Caco-2 (cell line): ENCODE data around the gene NPTXR. TPM values are rescaled to one million over a fixed set of nuclear protein-coding genes. Genes with fewer than 3 reads are reported as not detected.

ENCODE experiments used
- BruUV-seq: library from RNA; stranded (reverse); fragments of 400-500 nt; replicated peaks from 2 replicates; lab custom pipeline; 2021; lab: Mats Ljungman, UMichigan
- CTCF ChIA-PET: fragments of 300-600 bp; sonication (Branson Sonifier 250); formaldehyde crosslinking; loops from one replicate; lab custom pipeline; 2022; ENCODE audit warnings: antibody characterized with exemption; lab: Charles Lee
- POLR2A ChIA-PET: fragments of 300-600 bp; sonication (Branson Sonifier 250); formaldehyde crosslinking; loops from one replicate; lab custom pipeline; 2022; ENCODE audit warnings: antibody characterized with exemption; lab: Charles Lee
- DNase-seq, 2 experiments: peaks; one replicate each; pipeline versions ENCODE4 v3.0.0 to v3.0.0-alpha.2; 2020 to 2022
- H3K27me3 ChIP-seq: replicated peaks from 2 replicates; pipeline ENCODE4 v1.6.0; 2011; ENCODE audit warnings: low read length; ENCODE audit not compliant: control insufficient read depth, insufficient read depth
- H3K36me3 ChIP-seq: 2 replicates; pipeline ENCODE4 v1.5.1; 2011; ENCODE audit warnings: low read length; ENCODE audit not compliant: control insufficient read depth, insufficient read depth
- H3K4me1 ChIP-seq: fragments of 250-450 bp; sonication (Bioruptor Pico); 2 replicates; pipeline ENCODE4 v1.5.1; 2020; ENCODE audit warnings: mild to moderate bottlenecking
- H3K4me3 ChIP-seq: 2 replicates; pipeline ENCODE4 v1.5.1; 2011; ENCODE audit warnings: low read depth, mild to moderate bottlenecking, control low read depth, low read length
- H3K9me3 ChIP-seq: fragments of 250-450 bp; sonication (Bioruptor Pico); 2 replicates; pipeline ENCODE4 v1.5.1; 2020; ENCODE audit warnings: mild to moderate bottlenecking, moderate library complexity
- H3K27ac Mint-ChIP-seq: one replicate; pipeline ENCODE4 v1.8.0; 2022; ENCODE audit warnings: mixed read lengths; ENCODE audit not compliant: unreplicated experiment
- H3K27me3 Mint-ChIP-seq: one replicate; pipeline ENCODE4 v1.8.0; 2022; ENCODE audit warnings: mixed read lengths; ENCODE audit not compliant: insufficient read depth, unreplicated experiment
- H3K36me3 Mint-ChIP-seq: one replicate; pipeline ENCODE4 v1.8.0; 2022; ENCODE audit warnings: mild to moderate bottlenecking, mixed read lengths; ENCODE audit not compliant: insufficient read depth, unreplicated experiment
- H3K4me1 Mint-ChIP-seq: one replicate; pipeline ENCODE4 v1.8.0; 2022; ENCODE audit warnings: low read depth, mixed read lengths; ENCODE audit not compliant: unreplicated experiment
- H3K4me3 Mint-ChIP-seq: one replicate; pipeline ENCODE4 v1.8.0; 2022; ENCODE audit warnings: mild to moderate bottlenecking, moderate library complexity, mixed read lengths; ENCODE audit not compliant: unreplicated experiment
- H3K9me3 Mint-ChIP-seq: one replicate; pipeline ENCODE4 v1.8.0; 2022; ENCODE audit warnings: mixed read lengths; ENCODE audit not compliant: unreplicated experiment
- CTCF ChIP-seq, 2 experiments: fragments of 200-600 bp in 1 of 2; IDR thresholded peaks; 1 replicate in 1 of 2; 2 replicates in 1 of 2; pipeline versions ENCODE4 v1.5.1 to v1.8.0; 2011 to 2022; ENCODE audit warnings: antibody characterized with exemption in 1 of 2, control low read depth in 1 of 2, inconsistent platforms in 1 of 2, low read depth in 1 of 2, low read length in 1 of 2, mild to moderate bottlenecking in 1 of 2, moderate library complexity in 1 of 2; ENCODE audit not compliant: insufficient read depth in 1 of 2, severe bottlenecking in 1 of 2, unreplicated experiment in 1 of 2
- intact Hi-C: fragments of 100-400 bp; cut with micrococcal nuclease; formaldehyde crosslinking; loops from one replicate; pipeline ENCODE4 v1.10.0; 2022; ENCODE audit not compliant: unreplicated experiment
- total RNA-seq: library from RNA; stranded (reverse); gene quantifications from 2 replicates; pipeline ENCODE4 v1.2.3, GENCODE V29; 2022

NPTXR gene
- total RNA-seq, 1 experiment from 2014 or later: 16.4 TPM

DNA sequence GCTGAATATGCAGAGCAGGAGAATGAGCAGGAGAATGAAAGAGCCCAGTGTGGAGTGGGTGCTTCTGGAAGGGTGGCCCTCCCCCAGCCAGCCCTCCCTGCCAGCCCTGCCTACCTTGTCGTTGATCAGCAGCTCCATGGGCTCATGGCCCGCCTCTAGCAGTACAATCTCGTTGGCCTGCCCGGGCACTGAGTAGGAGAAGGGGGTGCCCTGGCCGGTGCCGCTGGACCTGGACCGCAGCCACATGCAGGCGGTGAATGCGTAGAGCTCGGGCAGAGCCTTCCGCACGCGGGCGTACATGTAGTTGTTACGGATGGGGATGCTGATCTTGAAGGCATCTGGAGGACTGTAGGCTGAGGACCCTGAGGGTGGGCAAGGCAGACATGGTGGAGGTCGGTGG, 17.4 kb downstream of the NPTXR start:
- Mint-ChIP-seq H3K4me1 (no peaks in the 10 kb centered on the region), H3K27ac (no peak overlapping the region), H3K27me3 (no peaks in the 10 kb centered on the region), H3K36me3 (no peaks in the 10 kb centered on the region), H3K4me3 (no peak overlapping the region), H3K9me3 (no peaks in the 10 kb centered on the region)
- Histone ChIP-seq H3K4me3 (no peak overlapping the region), H3K9me3 (no peaks in the 10 kb centered on the region), H3K4me1 (no peaks in the 10 kb centered on the region), H3K36me3 (no peaks in the 10 kb centered on the region; the same call in 1 of the 2 replicates), H3K27me3 (no peaks in the 10 kb centered on the region)
- BruUV-seq: no TSS peak
- CTCF ChIA-PET: interaction anchor here (0.6 to 1.4 kb wide), 6 partner anchors 17 to 1459 kb away, joined by 3 to 9 read pairs (median 4); partner anchors contain the start of gene NPTXR
- no peak for DNase-seq
- POLR2A ChIA-PET: no interaction called here
- TF ChIP-seq CTCF (IDR thresholded peaks at IDR 0.05; ENCODE audit: insufficient read depth in 1 of 2, low read depth in 1 of 2, low read length in 1 of 2, severe bottlenecking in 1 of 2, unreplicated experiment in 1 of 2): no peak
- intact Hi-C loops: no loop called here

DNA sequence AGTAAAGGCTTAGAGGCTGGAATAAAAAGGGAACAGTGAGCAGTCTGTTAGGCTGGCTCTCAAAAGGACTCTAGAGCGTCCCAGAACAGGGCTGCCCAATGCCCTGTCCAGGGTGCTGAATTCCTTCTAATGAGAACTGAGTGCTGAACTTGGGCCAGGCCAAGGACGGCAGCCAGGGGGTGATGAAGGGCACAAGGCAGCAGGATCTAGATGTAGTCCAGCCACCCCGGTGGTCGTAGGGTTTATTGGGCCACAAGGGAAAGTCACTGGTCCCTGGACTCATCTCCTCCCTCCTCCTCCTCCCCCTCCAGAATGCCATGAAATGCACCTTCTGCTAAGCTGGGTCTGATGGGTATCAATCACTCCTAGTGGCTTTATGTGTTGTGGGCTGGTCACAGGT, 19.2 kb downstream of the NPTXR start:
- H3K4me1 Mint-ChIP-seq: no peaks in the 10 kb centered on the region
- no peaks in the 10 kb centered on the region for H3K36me3 Mint-ChIP-seq
- DNase-seq: peak; percentile 69 to 84
- no peak overlapping the region for H3K4me3 ChIP-seq
- no TSS peak for BruUV-seq
- H3K27me3 Mint-ChIP-seq: no peaks in the 10 kb centered on the region
- H3K9me3 ChIP-seq: no peaks in the 10 kb centered on the region
- no peaks in the 10 kb centered on the region for H3K9me3 Mint-ChIP-seq
- intact Hi-C loops: loop anchor here (1.0 kb wide), 1 partner anchor 8 kb away; no protein-coding TSS in a partner anchor
- POLR2A ChIA-PET: no interaction called here
- no peak overlapping the region for H3K27ac Mint-ChIP-seq
- CTCF ChIA-PET: no interaction called here
- H3K27me3 ChIP-seq: no peaks in the 10 kb centered on the region
- TF ChIP-seq CTCF (IDR thresholded peaks at IDR 0.05; ENCODE audit: insufficient read depth in 1 of 2, low read depth in 1 of 2, low read length in 1 of 2, severe bottlenecking in 1 of 2, unreplicated experiment in 1 of 2): peak; percentile 43 to 64
- H3K4me3 Mint-ChIP-seq: no peak overlapping the region
- no peaks in the 10 kb centered on the region for H3K4me1 ChIP-seq
- H3K36me3 ChIP-seq: no peaks in the 10 kb centered on the region; the same call in 1 of the 2 replicates

GRCh38 chr22:38823637-38824036, 20.2 kb downstream of the NPTXR start:
- DNase-seq: no peak
- POLR2A ChIA-PET: no interaction called here
- H3K27ac Mint-ChIP-seq: no peak overlapping the region
- CTCF ChIA-PET: interaction anchor here (0.9 kb wide), 1 partner anchor 55 kb away, joined by 3 read pairs; no protein-coding TSS in a partner anchor
- H3K9me3 Mint-ChIP-seq: no peaks in the 10 kb centered on the region
- H3K36me3 ChIP-seq: no peaks in the 10 kb centered on the region; the same call in 1 of the 2 replicates
- no peaks in the 10 kb centered on the region for H3K27me3 ChIP-seq
- no peak overlapping the region for H3K4me3 Mint-ChIP-seq
- H3K36me3 Mint-ChIP-seq: no peaks in the 10 kb centered on the region
- BruUV-seq: no TSS peak
- intact Hi-C loops: loop anchor here (1.0 kb wide), 1 partner anchor 9 kb away; no protein-coding TSS in a partner anchor
- H3K27me3 Mint-ChIP-seq: no peaks in the 10 kb centered on the region
- TF ChIP-seq CTCF (IDR thresholded peaks at IDR 0.05; ENCODE audit: insufficient read depth in 1 of 2, low read depth in 1 of 2, low read length in 1 of 2, severe bottlenecking in 1 of 2, unreplicated experiment in 1 of 2): no peak
- no peaks in the 10 kb centered on the region for H3K9me3 ChIP-seq
- H3K4me1 Mint-ChIP-seq: no peaks in the 10 kb centered on the region
- H3K4me3 ChIP-seq: no peak overlapping the region
- no peaks in the 10 kb centered on the region for H3K4me1 ChIP-seq
